T-helper 1 cell treated with Interleukin-12 subunit alpha and Interleukin-12 subunit beta and Interleukin-4 antibody, amounts not matched to agents 30 μg/mL and 1 μg/mL, for 36 hours (primary cell): ENCODE measurements around the gene STK16.
"Not testable (repeated sequence)": the region's sequence is repeated elsewhere in the genome, so short reads cannot be mapped to it uniquely, and the experiment has no call there.

Experiments
- H3K27ac Mint-ChIP-seq: one replicate; pipeline ENCODE4 v1.8.0; 2021; ENCODE audit warnings: mild to moderate bottlenecking, mixed read lengths
- H3K27me3 Mint-ChIP-seq: one replicate; pipeline ENCODE4 v1.8.0; 2021; ENCODE audit warnings: low read depth, mixed read lengths
- H3K36me3 Mint-ChIP-seq: one replicate; pipeline ENCODE4 v1.8.0; 2021; ENCODE audit warnings: low read depth, mixed read lengths
- H3K4me1 Mint-ChIP-seq: one replicate; pipeline ENCODE4 v1.8.0; 2021; ENCODE audit warnings: low read depth, mixed read lengths
- H3K4me3 Mint-ChIP-seq: one replicate; pipeline ENCODE4 v1.8.0; 2021; ENCODE audit warnings: mild to moderate bottlenecking, moderate library complexity, mixed read lengths
- H3K9me3 Mint-ChIP-seq: one replicate; pipeline ENCODE4 v1.8.0; 2021; ENCODE audit warnings: mixed read lengths

Gene STK16

GRCh38 chr2:219279151-219279915 lies 34.1 kb downstream of the STK16 start, which contains the start of gene DNAJB2:
Gene DNAJB2 (plus strand): TSS chr2:219279366. CDS start chr2:219279834, 468 bp downstream.
- Mint-ChIP-seq H3K27ac (peak within 1 kb of the TSS; percentile 99), H3K27me3 (peaks cover 4% of the 10 kb centered on the region), H3K4me3 (peak within 1 kb of the TSS; percentile 98), H3K4me1 (peaks cover 35% of the 10 kb centered on the region), H3K9me3 (no peaks in the 10 kb centered on the region), H3K36me3 (peaks cover 13% of the 10 kb centered on the region)

DNA sequence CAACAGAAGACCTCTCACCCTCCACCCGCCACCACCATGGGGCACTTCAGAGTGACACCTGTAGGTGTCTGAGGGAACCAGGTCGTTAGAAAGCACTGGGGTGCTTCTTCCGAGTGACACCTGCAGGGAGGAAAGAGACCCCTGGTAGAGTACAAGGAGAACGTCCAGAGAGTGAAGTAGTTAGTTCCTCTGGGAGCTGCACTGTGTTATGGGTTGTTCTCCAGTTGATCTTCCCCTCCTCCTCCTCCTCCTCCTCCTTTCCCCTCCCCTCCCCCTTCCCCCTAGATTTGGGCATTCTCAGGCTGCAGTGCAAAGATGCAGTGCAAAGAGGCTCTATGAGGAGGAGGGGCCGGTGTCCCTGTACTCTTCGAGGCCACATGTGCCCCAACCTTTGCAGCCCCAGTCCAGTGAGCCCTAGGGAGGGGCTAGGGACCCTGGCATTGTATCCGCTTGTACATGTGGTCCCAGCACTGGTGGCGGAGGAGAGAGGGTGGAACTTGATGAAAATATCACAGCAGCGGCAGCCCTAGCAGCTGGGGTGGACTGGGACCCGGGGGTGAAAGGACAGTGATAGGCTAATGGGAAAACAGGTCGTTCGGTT lies 34.7 kb downstream of the STK16 start:
- Mint-ChIP-seq H3K4me1 (peaks cover 35% of the 10 kb centered on the region), H3K36me3 (peaks cover 13% of the 10 kb centered on the region), H3K27ac (peak overlapping the region; percentile 99), H3K9me3 (no peaks in the 10 kb centered on the region), H3K27me3 (no peaks in the 10 kb centered on the region), H3K4me3 (peak overlapping the region; percentile 98)

DNA sequence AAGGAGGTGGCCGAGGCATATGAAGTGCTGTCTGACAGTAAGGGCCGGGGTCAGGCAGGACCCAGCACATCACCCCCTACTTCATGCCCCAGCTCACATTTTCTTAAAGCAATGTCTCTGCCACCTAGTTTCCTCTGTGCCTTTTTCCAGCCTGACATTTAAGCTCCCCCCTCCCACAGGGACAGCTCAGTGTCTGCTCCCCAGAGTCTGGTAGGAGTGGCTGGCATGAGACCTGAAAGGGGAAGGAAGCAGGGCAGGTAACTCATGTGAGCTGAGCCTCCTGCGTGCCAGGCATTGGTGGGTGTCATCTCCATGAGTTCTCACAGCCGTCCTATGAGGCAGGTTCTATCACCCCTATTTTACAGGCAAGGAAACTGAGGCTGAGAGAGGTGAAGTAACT lies 35.4 kb downstream of the STK16 start:
- peak overlapping the region; percentile 98 for H3K4me3 Mint-ChIP-seq
- H3K27ac Mint-ChIP-seq = peak overlapping the region; percentile 99
- H3K9me3 Mint-ChIP-seq = no peaks in the 10 kb centered on the region
- H3K36me3 Mint-ChIP-seq = peaks cover 16% of the 10 kb centered on the region
- H3K27me3 Mint-ChIP-seq = no peaks in the 10 kb centered on the region
- peaks cover 36% of the 10 kb centered on the region for H3K4me1 Mint-ChIP-seq

- Mint-ChIP-seq H3K27me3 (no peaks in the 10 kb centered on the region), H3K36me3 (peaks cover 16% of the 10 kb centered on the region), H3K9me3 (no peaks in the 10 kb centered on the region), H3K4me3 (no peak overlapping the region), H3K27ac (no peak overlapping the region), H3K4me1 (peaks cover 36% of the 10 kb centered on the region)
Observed at GRCh38 chr2:219281588-219281987, 36.3 kb downstream of the STK16 start.

DNA sequence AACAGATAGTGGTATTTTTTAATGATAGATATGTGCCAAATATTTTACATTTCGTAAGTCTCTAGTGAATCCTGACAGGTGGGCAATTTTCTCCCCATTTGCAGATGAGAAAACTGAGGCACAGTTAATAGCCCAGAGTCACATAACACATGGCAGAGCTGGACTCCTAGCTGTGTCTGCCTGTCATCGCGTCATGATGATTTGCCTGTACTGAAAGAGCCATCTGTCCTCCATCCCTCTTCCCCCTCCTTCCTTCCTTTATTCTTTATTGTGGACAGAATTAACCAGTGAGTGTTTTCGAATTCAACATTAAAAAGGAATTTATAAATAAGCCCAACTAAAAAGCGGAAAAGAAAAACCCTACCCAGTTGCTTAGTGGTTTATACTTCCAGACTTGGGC lies 37.1 kb downstream of the STK16 start:
- Mint-ChIP-seq H3K4me3 (no peak overlapping the region), H3K9me3 (no peaks in the 10 kb centered on the region), H3K36me3 (peaks cover 16% of the 10 kb centered on the region), H3K27ac (peak overlapping the region; percentile 0), H3K4me1 (peaks cover 33% of the 10 kb centered on the region), H3K27me3 (no peaks in the 10 kb centered on the region)

GRCh38 chr2:219282943-219283581 lies 37.8 kb downstream of the STK16 start:
- Mint-ChIP-seq H3K27ac (peak overlapping the region; percentile 0), H3K36me3 (peaks cover 16% of the 10 kb centered on the region), H3K27me3 (no peaks in the 10 kb centered on the region), H3K9me3 (no peaks in the 10 kb centered on the region), H3K4me1 (peaks cover 26% of the 10 kb centered on the region), H3K4me3 (no peak overlapping the region)

DNA sequence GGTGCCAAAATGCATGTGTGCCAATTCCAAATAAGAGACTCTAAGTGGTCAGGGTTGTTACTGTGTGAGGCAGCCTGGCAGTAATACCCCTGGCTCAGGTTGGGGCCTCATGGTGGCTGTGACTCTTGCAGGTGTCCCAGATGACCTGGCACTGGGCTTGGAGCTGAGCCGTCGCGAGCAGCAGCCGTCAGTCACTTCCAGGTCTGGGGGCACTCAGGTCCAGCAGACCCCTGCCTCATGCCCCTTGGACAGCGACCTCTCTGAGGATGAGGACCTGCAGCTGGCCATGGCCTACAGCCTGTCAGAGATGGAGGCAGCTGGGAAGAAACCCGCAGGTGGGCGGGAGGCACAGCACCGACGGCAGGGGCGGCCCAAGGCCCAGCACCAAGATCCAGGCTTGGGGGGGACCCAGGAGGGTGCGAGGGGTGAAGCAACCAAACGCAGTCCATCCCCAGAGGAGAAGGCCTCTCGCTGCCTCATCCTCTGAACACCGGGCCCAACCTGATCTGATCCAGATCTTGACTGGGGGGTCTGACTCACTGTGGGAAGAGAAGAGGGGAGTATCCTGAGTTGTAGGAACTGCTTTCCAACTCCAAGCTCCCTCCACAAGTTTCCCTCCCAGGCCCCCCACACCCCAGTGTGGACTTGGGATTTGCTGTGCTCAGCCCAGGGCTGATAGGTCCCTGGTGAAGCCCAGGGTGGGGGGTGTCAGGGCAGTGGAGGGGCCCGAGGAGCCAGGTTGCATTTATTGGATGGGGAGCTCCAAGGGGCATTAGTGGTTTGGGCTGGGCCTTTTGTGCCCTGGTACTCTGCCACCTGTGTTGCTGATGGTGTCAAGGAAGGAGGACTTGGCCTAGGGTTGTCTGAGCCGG lies 39.5 kb downstream of the STK16 start:
- H3K9me3 Mint-ChIP-seq = no peaks in the 10 kb centered on the region
- H3K27ac Mint-ChIP-seq = no peak overlapping the region
- peaks cover 15% of the 10 kb centered on the region for H3K36me3 Mint-ChIP-seq
- H3K4me3 Mint-ChIP-seq = no peak overlapping the region
- H3K4me1 Mint-ChIP-seq = peaks cover 15% of the 10 kb centered on the region
- H3K27me3 Mint-ChIP-seq = no peaks in the 10 kb centered on the region

GRCh38 chr2:219285373-219285735 lies 40.1 kb downstream of the STK16 start:
- Mint-ChIP-seq H3K27me3 (no peaks in the 10 kb centered on the region), H3K9me3 (no peaks in the 10 kb centered on the region), H3K4me1 (peaks cover 9% of the 10 kb centered on the region), H3K36me3 (peaks cover 14% of the 10 kb centered on the region), H3K4me3 (no peak overlapping the region), H3K27ac (no peak overlapping the region)

- no peaks in the 10 kb centered on the region for H3K27me3 Mint-ChIP-seq
- H3K4me3 Mint-ChIP-seq = no peak overlapping the region
- peaks cover 13% of the 10 kb centered on the region for H3K36me3 Mint-ChIP-seq
- no peaks in the 10 kb centered on the region for H3K9me3 Mint-ChIP-seq
- H3K4me1 Mint-ChIP-seq = peaks cover 5% of the 10 kb centered on the region
- H3K27ac Mint-ChIP-seq = no peak overlapping the region
Observed at GRCh38 chr2:219285894-219286425, 40.7 kb downstream of the STK16 start.

GRCh38 chr2:219286436-219287115 lies 41.3 kb downstream of the STK16 start:
- Mint-ChIP-seq H3K36me3 (peaks cover 8% of the 10 kb centered on the region), H3K27ac (no peak overlapping the region), H3K27me3 (no peaks in the 10 kb centered on the region), H3K4me1 (peaks cover 3% of the 10 kb centered on the region), H3K9me3 (no peaks in the 10 kb centered on the region), H3K4me3 (no peak overlapping the region)

- H3K9me3 Mint-ChIP-seq, H3K4me3 Mint-ChIP-seq, H3K36me3 Mint-ChIP-seq, H3K4me1 Mint-ChIP-seq, H3K27ac Mint-ChIP-seq, H3K27me3 Mint-ChIP-seq: not testable (repeated sequence)
Observed at GRCh38 chr2:219287116-219287440, 41.8 kb downstream of the STK16 start.

DNA sequence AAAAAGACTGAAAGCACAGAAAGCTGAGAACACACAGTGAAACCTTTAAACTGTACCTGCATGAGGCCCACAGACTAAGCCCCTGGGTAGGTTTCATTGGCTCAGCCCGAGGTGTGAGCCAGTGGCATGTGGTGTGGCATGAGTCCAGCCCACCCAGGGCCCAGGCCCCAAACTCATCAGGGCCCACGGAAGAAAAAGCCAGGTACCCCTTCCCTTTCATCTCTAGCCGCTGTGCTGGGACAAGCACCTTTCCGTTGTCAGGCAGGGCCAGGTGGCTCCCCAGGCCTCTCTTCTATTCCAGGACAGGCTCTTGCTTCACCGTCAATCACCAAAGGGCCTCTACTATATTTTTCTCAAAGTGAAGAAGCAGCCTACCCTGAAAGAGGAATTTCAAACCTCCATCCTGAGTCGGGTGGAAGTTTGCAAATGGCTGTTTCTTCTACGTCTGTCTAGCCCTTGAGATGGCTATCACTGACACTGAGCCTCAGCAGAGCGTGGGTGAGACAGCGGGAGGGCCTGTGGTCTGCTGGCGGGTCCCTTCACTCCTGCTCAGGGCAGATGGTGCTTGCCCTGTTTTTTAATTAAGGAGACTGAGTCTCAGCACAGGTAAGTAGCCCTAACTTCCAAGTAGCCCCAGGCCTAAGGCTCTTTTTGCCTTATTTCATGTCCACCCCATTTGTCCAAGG lies 42.4 kb downstream of the STK16 start:
- H3K36me3 Mint-ChIP-seq = peaks cover 6% of the 10 kb centered on the region

GRCh38 chr2:219289195-219289536 lies 43.9 kb downstream of the STK16 start:
- Mint-ChIP-seq H3K27ac (no peak overlapping the region), H3K9me3 (no peaks in the 10 kb centered on the region), H3K4me3 (no peak overlapping the region)

More for the DNA sequence above, 42.4 kb downstream of the STK16 start:
- H3K4me1 Mint-ChIP-seq = peaks cover 1% of the 10 kb centered on the region
- H3K27ac Mint-ChIP-seq = no peak overlapping the region
- H3K9me3 Mint-ChIP-seq = no peaks in the 10 kb centered on the region
- H3K4me3 Mint-ChIP-seq = no peak overlapping the region
- H3K27me3 Mint-ChIP-seq = no peaks in the 10 kb centered on the region

More at GRCh38 chr2:219289195-219289536, 43.9 kb downstream of the STK16 start:
- Mint-ChIP-seq H3K4me1 (peaks cover 4% of the 10 kb centered on the region), H3K27me3 (no peaks in the 10 kb centered on the region), H3K36me3 (peaks cover 3% of the 10 kb centered on the region)
